ENCODE measurements around the gene STPG2.

DNA sequence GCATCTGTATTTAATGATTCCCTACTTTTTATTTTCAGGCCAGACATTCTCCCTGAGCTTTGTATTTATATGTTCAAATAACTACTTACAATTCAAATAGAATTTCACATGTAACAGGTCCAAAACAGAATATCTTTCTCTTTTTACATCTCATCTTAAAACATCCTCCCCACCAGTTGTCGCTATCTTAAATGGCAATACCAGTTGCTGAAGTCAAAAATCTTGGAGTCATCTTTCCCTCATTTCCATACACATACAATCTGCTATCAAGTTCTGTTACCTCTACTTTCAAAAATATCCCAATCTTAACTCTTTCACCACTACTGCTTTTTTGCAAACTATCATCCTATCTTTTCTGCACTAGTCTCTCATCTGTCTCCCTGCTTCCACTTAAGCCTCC, 330.5 kb downstream of the STPG2 start:
- no peak for TF ChIP-seq GATA3 (IDR thresholded peaks at IDR 0.05; ENCODE audit: low read depth, low read length)
- TF ChIP-seq GATA2 (IDR thresholded peaks at IDR 0.05; ENCODE audit: low read depth, low read length), result no peak

Measured in SH-SY5Y (cell line).